ENCODE results near the gene KRT2.

GRCh38 chr12:52650520-52651081, 1.4 kb downstream of the KRT2 start:
- no peak for TF ChIP-seq ZNF274 (IDR thresholded peaks at IDR 0.05; ENCODE audit: low read depth, low read length)
- no peak for TF ChIP-seq YY1 (IDR thresholded peaks at IDR 0.05; ENCODE audit: insufficient read depth, insufficient read length)
- TF ChIP-seq SUZ12 (IDR thresholded peaks at IDR 0.05; ENCODE audit: extremely low read depth, insufficient read depth, insufficient read length) = no peak
